IPS-18a (cell line): ENCODE results near the gene RSPH6A.

Experiments
- H3K27ac ChIP-seq: one replicate; pipeline ENCODE4 v1.5.1; 2013; ENCODE audit warnings: low read length
- H3K27me3 ChIP-seq: one replicate; pipeline ENCODE4 v1.6.1; 2013; ENCODE audit warnings: mild to moderate bottlenecking, low read length; ENCODE audit not compliant: control insufficient read depth, insufficient read depth
- H3K36me3 ChIP-seq: one replicate; pipeline ENCODE4 v1.6.1; 2013; ENCODE audit warnings: low read depth, low read length; ENCODE audit not compliant: control insufficient read depth
- H3K4me1 ChIP-seq: one replicate; pipeline ENCODE4 v1.6.1; 2013; ENCODE audit warnings: low read depth, low read length; ENCODE audit not compliant: control insufficient read depth
- H3K4me3 ChIP-seq: one replicate; pipeline ENCODE4 v1.5.1; 2013; ENCODE audit warnings: low read length
- H3K9ac ChIP-seq: one replicate; pipeline ENCODE4 v1.6.1; 2013; ENCODE audit warnings: mild to moderate bottlenecking, low read length, moderate library complexity
- H3K9me3 ChIP-seq: one replicate; pipeline ENCODE4 v1.6.1; 2013; ENCODE audit warnings: low read depth, low read length; ENCODE audit not compliant: control insufficient read depth

The RSPH6A gene

DNA sequence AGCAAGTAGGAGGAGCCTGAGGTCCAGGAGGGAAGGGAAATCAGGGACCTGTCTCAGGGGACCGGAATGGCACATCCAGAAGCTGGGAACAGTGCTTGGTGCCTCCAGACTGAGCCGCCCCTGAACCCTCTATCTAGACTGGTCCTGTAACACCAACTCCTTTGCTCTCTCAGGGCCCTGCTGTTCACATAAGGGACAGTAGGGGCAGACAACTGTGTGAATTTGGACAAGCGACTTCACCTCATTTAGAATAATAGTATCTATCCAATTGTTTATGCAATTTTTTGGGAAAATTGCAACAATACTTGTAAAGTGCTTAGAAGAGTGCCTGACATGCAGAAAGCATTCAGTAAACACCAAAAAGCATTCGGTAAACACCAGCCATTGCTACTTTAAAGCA is 33.8 kb upstream of the RSPH6A start:
- no peak overlapping the region for H3K27ac ChIP-seq
- no peak overlapping the region for H3K4me3 ChIP-seq
- peaks cover 84% of the 10 kb centered on the region for H3K36me3 ChIP-seq
- no peaks in the 10 kb centered on the region for H3K27me3 ChIP-seq
- H3K4me1 ChIP-seq: no peaks in the 10 kb centered on the region
- H3K9me3 ChIP-seq: no peaks in the 10 kb centered on the region
- H3K9ac ChIP-seq: no peak overlapping the region

DNA sequence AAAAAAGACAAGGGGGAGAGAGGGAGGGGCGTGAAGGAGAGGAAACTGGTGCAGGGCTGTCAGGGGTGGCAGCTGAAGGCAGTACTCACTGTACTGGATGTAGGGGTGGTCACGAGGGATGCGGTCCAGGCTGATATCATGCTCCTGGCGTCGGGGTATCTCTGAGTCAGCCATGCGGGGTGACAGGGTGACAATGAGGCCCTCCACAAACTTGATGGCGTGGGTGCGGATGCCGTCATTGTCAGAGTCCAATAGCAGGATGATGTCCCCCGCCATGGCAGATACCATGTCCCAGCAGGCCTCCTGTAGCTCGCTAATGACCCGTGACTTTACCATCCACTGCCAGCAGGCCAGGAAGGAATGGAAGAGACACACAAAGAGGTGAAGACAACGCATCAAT is 32.6 kb upstream of the RSPH6A start:
- Histone ChIP-seq H3K9ac (no peak overlapping the region), H3K27ac (no peak overlapping the region), H3K4me3 (no peak overlapping the region), H3K27me3 (no peaks in the 10 kb centered on the region), H3K9me3 (no peaks in the 10 kb centered on the region), H3K36me3 (peaks cover 86% of the 10 kb centered on the region), H3K4me1 (no peaks in the 10 kb centered on the region)

DNA sequence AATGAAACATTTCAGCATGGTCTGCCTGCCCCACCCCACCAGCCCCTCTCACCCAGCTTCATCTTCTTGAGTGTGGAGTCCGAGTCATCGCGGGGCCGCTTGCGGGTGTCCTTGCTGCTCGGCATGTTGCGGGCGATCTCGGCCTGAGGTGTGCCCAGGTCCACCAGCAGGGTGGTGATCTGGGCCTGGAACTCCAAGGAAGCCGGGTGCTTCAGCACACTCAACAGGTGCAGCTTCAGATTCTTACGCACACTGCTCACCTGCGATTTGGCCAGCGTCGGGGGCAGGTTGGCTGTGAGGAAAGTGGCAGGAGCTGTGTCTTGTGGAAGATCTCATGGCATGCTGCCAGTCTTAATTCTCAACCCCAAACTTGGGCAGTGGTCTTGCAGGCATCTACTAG is 27.1 kb upstream of the RSPH6A start:
- Histone ChIP-seq H3K9ac (no peak overlapping the region), H3K9me3 (no peaks in the 10 kb centered on the region), H3K4me1 (no peaks in the 10 kb centered on the region), H3K36me3 (peaks cover 71% of the 10 kb centered on the region), H3K27ac (no peak overlapping the region), H3K27me3 (no peaks in the 10 kb centered on the region), H3K4me3 (no peak overlapping the region)

DNA sequence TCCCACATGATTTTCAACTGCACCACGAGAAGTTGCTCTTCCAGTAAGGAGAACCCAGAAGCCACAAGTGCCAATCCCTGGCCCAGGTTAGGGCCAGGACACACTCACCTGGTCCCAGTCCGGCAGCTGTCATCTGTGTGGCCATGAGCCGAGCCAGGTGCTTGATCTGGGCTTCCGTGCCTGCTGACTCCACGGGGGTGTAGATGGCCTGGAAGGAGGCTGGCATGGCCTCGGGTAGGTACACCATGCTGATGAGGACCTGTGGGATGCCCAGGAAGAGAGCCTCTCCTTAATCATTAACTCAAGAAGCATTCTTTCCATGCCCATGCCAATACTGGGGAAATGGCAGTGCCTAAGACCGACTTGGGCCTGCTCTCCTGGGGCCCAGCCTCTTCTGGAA is 19.9 kb upstream of the RSPH6A start:
- Histone ChIP-seq H3K27ac (no peak overlapping the region), H3K4me3 (no peak overlapping the region), H3K4me1 (no peaks in the 10 kb centered on the region), H3K9me3 (no peaks in the 10 kb centered on the region), H3K27me3 (no peaks in the 10 kb centered on the region), H3K36me3 (peaks cover 67% of the 10 kb centered on the region), H3K9ac (no peak overlapping the region)

DNA sequence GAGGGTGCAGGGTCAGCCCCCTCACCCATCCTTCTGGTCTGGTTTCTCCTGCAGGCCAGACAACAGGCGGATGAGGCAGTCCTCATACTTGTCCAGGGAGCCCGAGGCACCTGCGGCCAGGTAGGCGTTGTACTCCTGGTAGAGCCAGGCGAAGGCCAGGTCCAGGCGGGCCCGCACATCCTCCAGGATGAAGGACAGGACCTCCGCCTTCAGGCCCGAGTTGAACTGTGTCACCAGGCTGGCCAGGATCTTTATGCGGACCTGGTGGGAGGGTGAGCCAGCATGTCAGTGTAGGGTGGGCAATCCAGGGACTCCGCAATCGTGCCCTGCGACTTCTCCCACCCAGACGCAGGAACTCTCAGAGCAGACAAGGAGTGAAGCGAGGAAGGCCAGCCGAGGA is 13.8 kb upstream of the RSPH6A start:
- Histone ChIP-seq H3K9me3 (no peaks in the 10 kb centered on the region), H3K4me1 (no peaks in the 10 kb centered on the region), H3K9ac (no peak overlapping the region), H3K36me3 (peaks cover 78% of the 10 kb centered on the region), H3K27me3 (no peaks in the 10 kb centered on the region), H3K4me3 (no peak overlapping the region), H3K27ac (no peak overlapping the region)

DNA sequence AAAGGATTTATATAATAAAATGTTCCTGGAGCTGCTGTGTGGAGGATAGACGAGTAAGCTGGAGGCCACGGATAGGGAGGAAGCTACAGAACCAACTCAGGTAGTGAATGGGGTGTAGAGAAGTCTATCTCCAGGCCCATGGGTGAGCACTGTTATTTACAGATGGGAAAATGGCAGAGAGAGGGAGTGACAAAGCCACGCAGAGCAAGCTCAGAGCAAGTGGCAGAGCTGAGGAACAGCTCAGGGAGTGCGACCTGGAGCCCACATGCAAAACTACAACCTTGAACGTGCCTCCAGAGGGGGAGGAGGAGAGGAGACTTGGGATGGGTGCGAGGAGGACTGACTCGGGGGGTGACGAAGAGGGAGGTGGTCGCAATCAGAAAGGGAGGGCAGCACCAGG is 13.4 kb upstream of the RSPH6A start:
- H3K9me3 ChIP-seq: no peaks in the 10 kb centered on the region

DNA sequence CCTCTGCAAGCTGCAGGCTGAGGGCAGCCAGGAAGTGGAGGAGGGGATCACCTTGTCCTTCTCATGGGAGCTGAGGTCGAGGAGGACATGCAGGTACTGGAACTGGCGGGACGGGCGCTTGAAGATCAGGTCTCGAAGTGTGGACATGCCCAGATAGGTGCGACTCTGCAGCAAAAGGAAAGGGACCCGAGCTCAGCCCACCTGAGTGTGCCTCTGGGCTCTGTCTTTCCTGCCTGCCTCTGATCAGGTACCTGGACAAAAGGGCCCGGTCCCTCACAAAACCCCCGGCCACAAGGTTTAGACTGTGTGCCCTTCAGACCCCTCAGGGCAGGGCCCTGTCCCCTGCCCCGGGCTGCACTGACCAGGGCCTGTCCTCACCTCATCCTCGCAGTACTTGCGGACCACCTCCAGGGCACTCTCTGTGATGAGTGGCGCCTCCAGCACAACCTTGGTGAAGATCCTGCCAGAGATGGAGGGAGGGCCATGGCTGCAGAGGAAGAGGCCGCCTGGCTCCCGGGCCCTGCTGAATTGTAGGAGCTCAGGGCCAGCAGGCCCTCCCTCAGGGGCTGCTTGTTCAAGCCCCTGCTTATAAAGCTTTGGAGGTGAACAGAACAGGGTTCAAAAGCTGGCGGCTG is 12.5 kb upstream of the RSPH6A start:
- H3K36me3 ChIP-seq: peaks cover 90% of the 10 kb centered on the region

More for the DNA sequence above, 13.4 kb upstream of the RSPH6A start:
- Histone ChIP-seq H3K27me3 (no peaks in the 10 kb centered on the region), H3K9ac (no peak overlapping the region), H3K36me3 (peaks cover 82% of the 10 kb centered on the region), H3K27ac (no peak overlapping the region), H3K4me1 (no peaks in the 10 kb centered on the region), H3K4me3 (no peak overlapping the region)

DNA sequence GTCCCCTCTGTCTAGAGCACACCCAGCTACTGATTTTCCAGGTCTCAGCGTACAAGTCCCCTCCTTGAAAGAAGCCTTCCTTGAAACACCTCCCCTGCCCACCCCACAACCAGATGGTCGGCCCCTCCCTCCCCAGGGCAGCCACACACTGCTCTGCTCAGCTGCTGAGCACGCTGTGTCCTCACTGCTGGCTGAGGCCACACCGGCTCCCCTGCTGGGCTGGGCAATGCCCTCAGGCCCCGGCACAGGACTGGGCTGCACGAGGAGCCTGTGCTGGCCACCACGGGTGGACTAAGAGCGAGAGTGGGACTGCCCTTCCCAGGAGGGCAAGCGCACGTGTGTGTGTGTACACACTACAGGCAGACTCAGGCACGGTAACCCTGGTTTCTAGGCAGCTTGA is 11.8 kb upstream of the RSPH6A start:
- Histone ChIP-seq H3K27ac (no peak overlapping the region), H3K9me3 (no peaks in the 10 kb centered on the region), H3K36me3 (peaks cover 87% of the 10 kb centered on the region), H3K9ac (no peak overlapping the region), H3K4me3 (no peak overlapping the region), H3K27me3 (no peaks in the 10 kb centered on the region), H3K4me1 (no peaks in the 10 kb centered on the region)

More for the DNA sequence above, 12.5 kb upstream of the RSPH6A start:
- Histone ChIP-seq H3K4me1 (no peaks in the 10 kb centered on the region), H3K4me3 (no peak overlapping the region), H3K9me3 (no peaks in the 10 kb centered on the region), H3K27ac (no peak overlapping the region), H3K9ac (no peak overlapping the region), H3K27me3 (no peaks in the 10 kb centered on the region)

DNA sequence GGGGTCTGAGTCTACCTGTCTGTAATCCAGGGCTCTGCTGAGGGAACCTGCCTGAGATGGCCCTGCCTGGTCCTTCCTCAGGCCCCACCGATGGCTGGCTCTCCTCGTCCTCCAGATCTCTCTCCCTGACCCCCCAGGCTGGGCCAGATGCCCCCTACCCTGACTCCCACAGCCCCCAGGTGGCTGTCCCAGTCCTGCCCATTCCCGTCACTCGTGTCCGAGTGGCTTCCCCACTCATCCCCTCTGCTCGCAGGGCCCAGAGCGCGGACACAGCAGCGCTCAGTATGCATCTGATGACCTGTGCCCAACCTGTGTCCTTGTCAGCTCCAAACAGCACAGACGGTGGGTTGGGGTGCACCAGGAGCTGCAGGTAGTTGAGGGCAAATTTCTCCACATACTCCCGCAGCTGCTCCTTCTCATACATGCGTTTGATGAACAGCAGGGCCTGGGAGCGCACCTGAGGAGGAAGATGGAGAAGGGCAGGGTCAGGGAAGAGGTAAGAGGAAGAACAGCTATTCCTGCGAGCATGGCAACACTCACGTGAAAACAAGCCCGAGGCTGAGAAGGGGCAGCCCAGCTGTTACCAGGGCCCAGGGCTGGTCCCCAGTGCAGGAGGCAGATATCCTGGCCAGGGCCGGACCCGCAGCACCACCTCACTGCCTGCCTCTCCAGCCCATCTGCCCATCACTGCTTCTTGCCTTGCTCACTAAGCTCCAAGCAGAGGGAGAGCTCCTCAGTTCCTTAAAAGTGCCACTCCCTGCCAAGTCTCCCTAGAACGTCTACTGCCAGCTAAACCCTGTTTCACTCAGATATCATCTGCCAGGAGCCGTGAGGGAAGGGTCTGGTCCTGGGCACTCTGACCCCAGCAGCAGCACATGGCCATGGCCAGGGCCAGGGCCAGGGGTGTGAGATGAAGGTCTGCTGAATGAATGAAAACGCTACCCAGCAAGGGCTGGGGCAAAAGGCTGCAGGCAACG is 11.1 kb upstream of the RSPH6A start:
- no peaks in the 10 kb centered on the region for H3K9me3 ChIP-seq
- H3K27ac ChIP-seq: no peak overlapping the region
- H3K36me3 ChIP-seq: peaks cover 82% of the 10 kb centered on the region
- no peak overlapping the region for H3K4me3 ChIP-seq
- no peaks in the 10 kb centered on the region for H3K27me3 ChIP-seq
- no peak overlapping the region for H3K9ac ChIP-seq
- H3K4me1 ChIP-seq: no peaks in the 10 kb centered on the region

DNA sequence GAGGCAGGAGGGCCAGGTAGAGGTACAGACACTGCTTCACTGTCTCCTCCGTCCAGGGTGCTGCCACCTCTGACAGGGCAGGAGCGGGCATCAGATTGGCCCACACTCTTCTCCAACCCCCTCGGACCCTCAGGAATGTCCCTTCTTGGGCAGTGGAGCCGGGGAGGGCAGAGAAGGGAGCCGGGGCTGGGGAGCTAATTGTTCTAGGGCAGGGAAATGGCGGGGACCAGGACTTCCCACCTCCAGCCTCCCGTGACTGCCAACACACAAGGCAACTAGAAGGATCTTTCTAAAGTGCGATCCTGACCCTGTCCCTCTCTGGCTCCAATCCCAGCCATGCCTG is 10.1 kb upstream of the RSPH6A start:
- Histone ChIP-seq H3K4me3 (no peak overlapping the region), H3K27me3 (no peaks in the 10 kb centered on the region), H3K9ac (no peak overlapping the region), H3K36me3 (peaks cover 77% of the 10 kb centered on the region), H3K27ac (no peak overlapping the region), H3K9me3 (no peaks in the 10 kb centered on the region), H3K4me1 (no peaks in the 10 kb centered on the region)

DNA sequence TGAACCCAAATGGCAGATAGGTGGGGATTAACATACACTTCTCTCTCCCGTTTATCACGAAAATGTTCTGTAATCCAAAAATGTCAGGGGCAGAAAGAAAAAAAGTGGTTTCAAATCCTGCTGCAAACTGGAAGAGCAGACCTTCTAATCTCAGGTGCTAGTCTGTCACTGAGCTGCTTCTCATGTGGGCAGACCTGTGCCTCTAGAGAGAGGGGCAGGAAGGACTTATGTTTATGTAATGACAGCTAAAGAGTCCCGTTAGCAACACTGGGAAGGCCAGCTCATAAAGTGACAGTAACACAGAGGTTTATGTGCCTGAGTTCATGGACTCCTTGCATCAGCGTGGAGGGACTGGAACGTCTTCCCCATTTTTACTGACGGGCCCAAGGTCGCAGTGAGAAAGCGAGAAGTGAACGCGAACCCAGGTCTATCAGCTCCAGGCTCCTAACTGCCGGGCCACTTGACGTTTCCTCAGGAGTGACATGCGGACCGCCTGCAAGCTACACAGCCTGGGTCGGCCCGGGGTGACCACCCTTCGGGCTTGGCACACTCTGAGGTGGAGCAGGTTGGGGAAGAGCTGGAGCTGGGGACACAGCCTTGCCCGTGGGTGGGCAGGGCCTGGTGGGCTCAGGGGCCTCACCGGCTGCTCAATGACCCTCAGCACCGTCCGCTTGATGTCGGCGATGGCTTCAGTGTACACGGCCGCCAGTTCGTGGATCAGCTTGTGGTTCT is 9.6 kb upstream of the RSPH6A start:
- no peak overlapping the region for H3K4me3 ChIP-seq
- no peak overlapping the region for H3K9ac ChIP-seq
- no peaks in the 10 kb centered on the region for H3K4me1 ChIP-seq
- peaks cover 71% of the 10 kb centered on the region for H3K36me3 ChIP-seq
- H3K9me3 ChIP-seq: no peaks in the 10 kb centered on the region
- H3K27me3 ChIP-seq: no peaks in the 10 kb centered on the region
- H3K27ac ChIP-seq: no peak overlapping the region
